Smooth muscle cell (in vitro differentiated cells): ENCODE measurements around the gene PIAS4. TPM values are rescaled to one million over a fixed set of nuclear protein-coding genes. Genes with fewer than 3 reads are reported as not detected.

Experiments used
- DNase-seq: peaks from one replicate; lab custom pipeline; 2025; ENCODE audit not compliant: unreplicated experiment; lab: John Stamatoyannopoulos, UW
- H2AFZ ChIP-seq: fragments of 200-600 bp; sonication (generic); 2 replicates; pipeline ENCODE4 v1.6.0; 2016; ENCODE audit warnings: antibody characterized with exemption, low read depth, mild to moderate bottlenecking
- H3F3A ChIP-seq: fragments of 200-600 bp; sonication (generic); 2 replicates; pipeline ENCODE4 v1.6.0; 2017; ENCODE audit warnings: antibody characterized with exemption, low read depth
- H3K27ac ChIP-seq: fragments of 200-600 bp; sonication (generic); 2 replicates; pipeline ENCODE4 v1.5.1; 2016; ENCODE audit warnings: low read depth, mild to moderate bottlenecking
- H3K27me3 ChIP-seq: fragments of 200-600 bp; sonication (generic); 2 replicates; pipeline ENCODE4 v1.6.1; 2016; ENCODE audit warnings: low read depth, mild to moderate bottlenecking
- H3K36me3 ChIP-seq: fragments of 200-600 bp; sonication (generic); 2 replicates; pipeline ENCODE4 v1.5.1; 2016; ENCODE audit warnings: low read depth
- H3K4me1 ChIP-seq: fragments of 200-600 bp; sonication (generic); 2 replicates; pipeline ENCODE4 v1.5.1; 2016; ENCODE audit warnings: low read depth
- H3K4me2 ChIP-seq: fragments of 200-600 bp; sonication (generic); 2 replicates; pipeline ENCODE4 v1.6.0; 2016; ENCODE audit warnings: mild to moderate bottlenecking
- H3K4me3 ChIP-seq: fragments of 200-600 bp; sonication (generic); 2 replicates; pipeline ENCODE4 v1.5.1; 2016; ENCODE audit warnings: mild to moderate bottlenecking
- H3K79me2 ChIP-seq: fragments of 200-600 bp; sonication (generic); 2 replicates; pipeline ENCODE4 v1.6.0; 2016; ENCODE audit warnings: low read depth, mild to moderate bottlenecking
- H3K9ac ChIP-seq: fragments of 200-600 bp; sonication (generic); 2 replicates; pipeline ENCODE4 v1.6.0; 2016; ENCODE audit warnings: low read depth
- H3K9me3 ChIP-seq: fragments of 200-600 bp; sonication (generic); replicated peaks from 2 replicates; pipeline ENCODE4 v1.5.1; 2016; ENCODE audit warnings: low read depth
- H4K20me1 ChIP-seq: fragments of 200-600 bp; sonication (generic); 2 replicates; pipeline ENCODE4 v1.6.0; 2016; ENCODE audit warnings: low read depth
- CTCF ChIP-seq: fragments of 200-600 bp; sonication (generic); IDR thresholded peaks from 2 replicates; pipeline ENCODE4 v1.5.1; 2017; ENCODE audit warnings: borderline replicate concordance, mild to moderate bottlenecking, antibody characterized with exemption; ENCODE audit not compliant: insufficient read depth, poor library complexity, severe bottlenecking
- WGBS: methylation state at CpG from one replicate; pipeline ENCODE4 v1.1.7; 2016; ENCODE audit warnings: low lambda C conversion rate; 5-methylcytosine and 5-hydroxymethylcytosine counted together
- polyA plus RNA-seq: library from polyadenylated mRNA; unstranded; fragments of >200 nt; fragmentation: Nextera tagmentation; extraction: Ambion mirVana; gene quantifications from 2 replicates; pipeline ENCODE4 v1.2.1, GENCODE V29; 2016
- total RNA-seq: library from RNA; depleted of rRNA; stranded (reverse); fragments of >200 nt; gene quantifications from 2 replicates; pipeline ENCODE4 v1.2.3, GENCODE V29; 2014

The PIAS4 gene
- total and polyA plus RNA-seq, 2 experiments from 2014 or later = 8.1 to 17.3 TPM

DNA sequence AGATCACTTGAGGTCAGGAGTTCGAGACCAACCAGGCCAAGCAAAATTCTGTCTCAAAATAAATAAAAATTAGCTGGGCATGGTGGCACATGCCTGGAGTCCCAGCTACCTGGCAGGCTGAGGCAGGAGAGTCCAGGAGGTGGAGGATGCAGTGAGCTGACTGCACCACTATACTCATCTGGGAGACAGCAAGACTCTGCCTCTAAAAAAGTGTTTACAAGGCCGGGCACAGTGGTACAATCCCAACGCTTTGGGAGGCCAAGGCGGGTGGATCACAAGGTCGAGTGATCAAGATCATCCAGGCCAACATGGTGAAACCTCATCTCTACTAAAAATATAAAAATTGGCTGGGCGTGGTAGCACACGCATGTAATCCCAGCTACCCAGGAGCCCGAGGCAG is 32.4 kb upstream of the PIAS4 start:
- no peak overlapping the region for H3K27ac ChIP-seq
- H3K9me3 ChIP-seq = no peaks in the 10 kb centered on the region
- H2AFZ ChIP-seq = no peak overlapping the region
- H3K79me2 ChIP-seq = peaks cover 58% of the 10 kb centered on the region
- H3K36me3 ChIP-seq = peaks cover 2% of the 10 kb centered on the region
- no peak overlapping the region for H3K4me2 ChIP-seq
- no peak for DNase-seq
- H3K9ac ChIP-seq = no peak overlapping the region
- no peak overlapping the region for H3K4me3 ChIP-seq
- no peaks in the 10 kb centered on the region for H3K4me1 ChIP-seq
- no peak for TF ChIP-seq CTCF
- H3K27me3 ChIP-seq = no peaks in the 10 kb centered on the region
- H3F3A ChIP-seq = peaks cover 57% of the 10 kb centered on the region
- 97% methylated on average over 8 of the region's 8 CpGs for WGBS
- H4K20me1 ChIP-seq = peaks cover 72% of the 10 kb centered on the region

DNA sequence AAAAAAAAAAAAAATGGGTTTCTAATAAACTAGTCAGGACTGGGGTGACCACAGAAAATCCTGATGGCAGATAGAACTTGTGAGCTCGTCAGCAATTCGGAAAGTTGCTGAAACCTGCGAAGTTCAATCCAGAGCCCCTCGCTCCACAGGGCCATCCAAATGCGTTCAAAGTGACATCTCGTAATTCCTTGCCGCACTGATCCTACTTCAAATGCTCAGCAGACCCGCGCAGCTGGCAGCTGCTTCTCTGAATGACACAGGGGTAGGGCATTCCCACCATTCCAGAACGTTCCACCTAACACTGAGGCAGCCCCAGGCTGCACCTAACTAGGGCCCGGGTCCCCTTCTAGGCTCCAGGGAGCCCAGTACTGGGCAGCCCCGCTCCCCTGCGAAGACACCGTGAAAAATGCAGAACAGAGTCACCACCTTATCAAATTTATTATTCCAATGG is 31.9 kb upstream of the PIAS4 start:
- Histone ChIP-seq H4K20me1 (peaks cover 76% of the 10 kb centered on the region), H3F3A (peaks cover 62% of the 10 kb centered on the region), H3K36me3 (peaks cover 3% of the 10 kb centered on the region), H3K79me2 (peaks cover 58% of the 10 kb centered on the region), H3K27ac (peak overlapping the region; percentile 1), H3K4me1 (no peaks in the 10 kb centered on the region), H3K9me3 (no peaks in the 10 kb centered on the region), H3K9ac (no peak overlapping the region), H3K4me2 (no peak overlapping the region), H3K27me3 (no peaks in the 10 kb centered on the region), H3K4me3 (no peak overlapping the region), H2AFZ (no peak overlapping the region)
- WGBS = 93% methylated on average over 14 of the region's 14 CpGs
- DNase-seq = no peak
- TF ChIP-seq CTCF = no peak

DNA sequence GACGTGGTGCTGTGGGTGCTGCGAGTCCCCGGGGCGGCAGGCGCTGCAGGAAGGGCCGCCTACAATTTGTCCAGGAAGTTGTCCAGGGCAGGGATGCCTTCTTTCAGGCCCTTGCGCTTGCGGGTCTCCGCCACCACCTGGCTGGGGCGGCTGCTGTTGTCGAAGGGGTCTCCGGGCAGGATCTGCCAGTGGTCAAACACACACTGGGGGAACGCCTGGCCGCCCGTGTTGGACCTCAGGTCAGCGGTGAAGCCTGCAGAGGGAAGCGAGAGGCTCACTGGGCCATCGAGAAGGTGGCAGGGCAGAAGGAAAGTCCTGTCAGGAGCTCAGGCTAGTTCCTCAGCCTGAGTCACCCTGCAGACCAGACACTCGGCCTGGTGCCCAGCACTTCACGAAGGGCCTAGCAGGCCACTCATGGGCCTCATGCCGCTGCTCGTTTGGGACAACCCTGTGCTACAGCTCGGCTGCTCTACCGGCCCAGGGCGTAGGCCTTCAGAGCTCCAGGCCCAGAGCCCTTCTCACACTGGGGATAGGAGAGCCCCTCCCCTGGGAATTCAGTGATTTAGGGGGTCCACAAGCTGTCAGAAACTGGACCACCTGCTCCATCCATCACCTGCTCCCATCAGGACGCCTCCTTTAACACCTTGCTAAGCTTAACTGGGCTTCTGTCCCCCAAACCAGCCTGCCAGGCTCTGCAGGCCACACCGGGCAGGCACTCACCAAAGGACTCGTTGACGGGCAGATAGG is 30.9 kb upstream of the PIAS4 start:
- H3K4me3 ChIP-seq = no peak overlapping the region
- H2AFZ ChIP-seq = no peak overlapping the region
- no peak overlapping the region for H3K9ac ChIP-seq
- H3K4me2 ChIP-seq = no peak overlapping the region
- DNase-seq = no peak
- H3K79me2 ChIP-seq = peaks cover 66% of the 10 kb centered on the region
- H3K36me3 ChIP-seq = peaks cover 10% of the 10 kb centered on the region
- no peaks in the 10 kb centered on the region for H3K27me3 ChIP-seq
- TF ChIP-seq CTCF = no peak
- WGBS = 96% methylated on average over 27 of the region's 29 CpGs
- no peaks in the 10 kb centered on the region for H3K4me1 ChIP-seq
- H3F3A ChIP-seq = peaks cover 68% of the 10 kb centered on the region
- H3K9me3 ChIP-seq = no peaks in the 10 kb centered on the region
- H3K27ac ChIP-seq = peak overlapping the region; percentile 15
- H4K20me1 ChIP-seq = peaks cover 81% of the 10 kb centered on the region
